Activated gamma-delta T cell treated with Interleukin-2 at 50 U/mL for 16 hours (primary cell): ENCODE results near the gene CYP2W1.
"Not testable (repeated sequence)": the region's sequence is repeated elsewhere in the genome, so short reads cannot be mapped to it uniquely, and the experiment has no call there.

ENCODE experiments used
- DNase-seq: peaks from one replicate; pipeline ENCODE4 v3.0.0-alpha.2; 2020

CYP2W1 gene

DNA sequence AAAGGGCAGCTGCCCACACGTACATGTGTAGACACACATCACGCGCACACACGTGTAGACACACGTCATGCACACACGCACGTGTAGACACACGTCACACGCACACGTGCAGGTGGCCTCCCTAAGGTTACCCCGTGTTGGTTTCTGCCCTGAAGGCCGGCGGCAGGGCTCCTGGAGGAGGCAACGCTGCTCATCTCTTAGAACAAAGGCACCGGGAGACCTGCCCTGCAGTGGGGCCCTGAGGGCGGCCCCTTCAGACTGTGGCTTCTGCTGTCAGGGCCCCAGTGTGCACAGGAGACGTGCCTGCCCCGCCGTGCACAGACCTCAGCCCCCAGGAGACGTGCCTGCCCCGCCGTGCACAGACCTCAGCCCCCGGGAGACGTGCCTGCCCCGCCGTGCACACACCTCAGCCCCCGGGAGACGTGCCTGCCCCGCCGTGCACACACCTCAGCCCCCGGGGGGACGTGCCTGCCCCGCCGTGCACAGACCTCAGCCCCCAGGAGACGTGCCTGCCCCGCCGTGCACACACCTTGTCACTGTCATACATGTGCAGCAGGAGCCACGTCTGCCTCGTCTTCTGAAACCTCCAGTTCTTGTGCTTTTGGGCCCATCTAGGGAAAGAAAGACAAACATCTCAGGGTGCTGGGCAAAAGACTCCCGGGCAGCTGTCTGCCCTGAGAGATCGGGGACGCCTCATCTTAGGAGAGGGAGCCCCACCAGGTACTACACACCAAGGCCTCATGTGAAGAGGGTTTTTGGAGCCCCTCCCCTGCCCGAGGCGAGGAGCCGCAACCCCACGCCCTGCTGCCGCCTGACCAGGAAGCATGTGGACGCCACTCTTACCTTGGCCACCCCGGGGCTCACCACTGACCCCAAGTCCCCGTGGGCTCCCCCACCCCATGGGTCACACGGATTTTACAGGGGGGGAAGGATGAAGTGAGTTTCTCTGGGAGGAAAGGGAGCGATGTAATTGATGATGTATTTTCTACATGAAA lies 17.3 kb downstream of the CYP2W1 start:
- no peak for DNase-seq

- not testable (repeated sequence) for DNase-seq
Measured at GRCh38 chr7:1001069-1001770, 18.2 kb downstream of the CYP2W1 start.

DNA sequence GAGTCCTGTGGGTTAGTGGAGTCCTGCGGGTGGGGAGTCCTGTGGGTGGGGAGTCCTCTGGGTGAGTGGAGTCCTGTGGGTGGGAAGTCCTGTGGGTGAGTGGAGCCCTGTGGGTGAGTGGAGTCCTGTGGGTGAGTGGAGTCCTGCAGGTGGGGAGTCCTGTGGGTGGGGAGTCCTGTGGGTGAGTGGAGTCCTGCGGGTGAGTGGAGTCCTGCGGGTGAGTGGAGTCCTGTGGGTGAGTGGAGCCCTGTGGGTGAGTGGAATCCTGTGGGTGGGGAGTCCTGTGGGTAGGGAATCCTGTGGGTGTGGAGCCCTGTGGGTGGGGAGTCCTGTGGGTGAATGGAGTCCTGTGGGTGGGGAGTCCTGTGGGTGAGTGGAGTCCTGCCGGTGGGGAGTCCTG lies 19.0 kb downstream of the CYP2W1 start:
- not testable (repeated sequence) for DNase-seq

- DNase-seq: not testable (repeated sequence)
Measured at GRCh38 chr7:1002445-1002844, 19.5 kb downstream of the CYP2W1 start.

DNA sequence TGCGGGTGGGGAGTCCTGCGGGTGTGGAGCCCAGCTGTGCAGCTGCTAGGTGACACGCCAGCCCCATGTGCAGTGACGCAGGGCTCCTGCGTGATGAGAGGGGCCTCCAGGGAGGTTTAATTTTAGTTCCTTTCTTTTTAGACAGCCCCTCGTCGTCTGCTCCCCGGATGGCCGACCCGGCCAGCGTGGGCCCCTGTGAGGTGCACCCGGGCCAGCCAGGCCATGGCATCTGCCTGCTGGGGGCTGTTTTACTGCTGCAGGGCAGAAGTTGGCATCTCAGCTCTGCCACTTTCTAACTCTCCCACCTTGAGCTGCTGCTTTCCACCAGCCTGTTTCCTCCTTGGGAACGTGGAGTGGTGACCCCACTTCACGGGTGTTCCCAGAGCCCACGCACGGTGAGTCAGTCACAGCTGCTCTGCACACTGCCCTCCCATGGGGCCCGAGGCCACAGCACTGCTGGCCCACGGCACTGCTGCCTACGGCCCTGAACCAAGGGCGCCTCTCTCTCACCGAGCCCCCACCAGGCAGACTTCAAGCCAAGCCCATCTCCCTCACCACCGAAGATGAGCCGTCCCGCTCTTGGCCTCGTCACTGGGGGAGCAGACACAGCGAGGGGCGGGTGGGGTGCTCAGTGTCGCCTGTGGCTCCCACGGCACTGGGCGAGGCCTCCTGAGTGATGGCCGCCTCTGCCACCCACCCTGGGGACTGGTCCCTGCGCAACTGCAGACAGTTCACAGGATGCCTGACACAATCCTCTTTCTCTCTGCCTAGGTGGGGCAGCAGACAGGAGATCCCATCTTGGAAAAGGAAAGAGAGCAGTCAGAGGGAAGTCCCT lies 21.3 kb downstream of the CYP2W1 start:
- no peak for DNase-seq

DNA sequence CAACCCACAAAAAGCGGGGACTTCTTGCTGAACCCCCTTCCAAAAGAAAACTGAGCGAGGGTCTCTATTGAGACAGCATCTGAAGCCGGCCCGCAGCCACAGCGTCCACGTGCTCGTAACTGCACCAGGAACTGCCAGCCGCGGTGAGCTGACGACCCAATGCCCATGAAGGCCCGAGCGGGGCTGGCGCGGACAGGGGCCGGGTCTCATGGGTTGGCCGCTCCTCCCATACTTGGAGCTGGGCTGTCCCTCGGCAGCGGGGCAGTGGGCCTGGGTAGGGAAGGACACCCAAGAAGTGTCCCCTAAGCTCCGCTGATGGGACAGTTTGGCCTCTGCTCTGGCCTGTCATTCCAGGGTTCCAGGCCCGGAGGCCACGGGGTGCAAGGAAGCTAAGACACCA lies 22.3 kb downstream of the CYP2W1 start:
- DNase-seq: no peak

DNA sequence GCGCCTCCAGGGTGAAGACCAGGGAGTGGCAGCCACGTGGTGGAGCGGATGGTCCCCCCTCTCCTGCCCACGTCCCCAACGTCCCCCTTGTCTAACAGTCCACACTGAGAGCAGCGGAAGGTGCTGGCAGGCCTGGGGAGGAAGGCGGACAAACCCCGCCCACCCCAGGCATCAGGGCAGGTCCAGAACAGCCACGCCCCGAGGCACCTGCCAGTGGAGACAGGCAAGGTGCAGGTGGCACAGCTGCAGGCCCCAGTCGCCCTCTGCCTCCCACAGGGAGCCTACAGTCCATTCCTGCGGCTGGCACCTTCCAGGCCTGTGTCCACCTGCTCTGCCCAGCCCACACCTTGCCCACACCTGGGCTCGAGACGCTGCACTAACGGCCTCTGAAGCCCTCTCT lies 24.9 kb downstream of the CYP2W1 start:
- DNase-seq: no peak

DNA sequence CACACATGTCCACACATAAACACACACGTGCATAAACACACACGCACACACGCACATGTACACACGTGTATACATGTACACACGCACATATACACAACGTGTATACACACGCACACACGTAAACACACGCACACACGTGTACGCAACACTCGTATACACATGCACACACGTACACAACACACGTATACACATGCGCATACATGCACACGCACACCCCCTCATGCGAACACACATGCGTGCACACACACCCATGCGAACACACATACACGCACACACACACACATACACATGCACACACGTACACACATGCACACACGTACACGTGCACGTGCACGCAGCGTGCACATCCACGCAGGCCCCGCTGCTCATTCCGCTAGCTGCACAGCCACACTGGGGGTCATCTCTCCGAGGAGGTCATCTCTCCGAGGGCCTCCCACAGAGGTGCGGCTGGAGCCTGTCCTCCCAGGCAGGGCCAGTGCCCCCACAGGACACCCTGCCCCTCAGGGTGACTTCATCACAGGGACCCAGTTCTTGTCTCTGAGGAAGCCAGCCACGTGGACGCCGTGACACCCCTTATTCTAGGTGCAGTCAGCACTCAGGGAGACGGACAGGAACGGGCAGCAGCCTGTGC lies 25.9 kb downstream of the CYP2W1 start:
- DNase-seq: no peak

DNA sequence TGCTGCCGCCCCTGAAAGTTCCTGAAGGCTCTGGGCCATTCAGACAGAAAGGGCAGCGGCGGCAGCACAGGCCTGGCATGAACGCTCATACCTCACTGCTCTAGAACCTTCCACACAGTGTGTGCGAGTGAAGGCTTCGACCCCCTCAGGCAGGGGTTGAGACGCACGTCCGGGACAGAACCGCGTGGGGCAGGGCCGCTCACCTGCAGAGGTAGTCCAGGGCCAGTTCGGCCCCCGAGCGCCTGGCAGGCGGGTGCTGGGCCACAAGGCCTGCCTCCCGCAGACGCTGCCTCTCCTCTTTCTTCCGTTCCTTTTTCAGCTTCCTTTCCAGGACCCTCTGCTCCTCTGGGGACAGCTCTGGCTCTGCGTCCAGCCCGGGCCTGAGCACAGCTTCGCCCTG lies 26.8 kb downstream of the CYP2W1 start:
- no peak for DNase-seq

DNA sequence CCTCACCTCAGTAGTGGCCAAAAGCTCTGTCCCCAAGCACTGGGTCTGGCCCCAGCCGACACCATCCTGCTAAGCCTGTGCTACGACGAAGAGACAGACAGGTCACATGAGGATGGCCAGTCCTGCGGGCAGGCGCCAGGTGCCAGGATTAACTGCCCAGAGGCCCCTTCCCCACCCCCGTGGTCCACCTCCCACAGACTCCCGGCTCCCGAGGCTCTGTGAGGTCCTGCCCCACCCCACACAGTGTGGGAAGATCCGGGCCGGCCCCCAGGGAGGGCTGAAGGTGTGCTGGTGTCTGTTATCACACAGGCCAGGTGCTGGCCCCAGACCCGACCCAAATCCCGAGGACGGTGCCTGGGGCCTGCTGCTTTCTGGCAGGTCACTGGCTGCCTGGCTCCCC lies 27.2 kb downstream of the CYP2W1 start:
- no peak for DNase-seq

DNA sequence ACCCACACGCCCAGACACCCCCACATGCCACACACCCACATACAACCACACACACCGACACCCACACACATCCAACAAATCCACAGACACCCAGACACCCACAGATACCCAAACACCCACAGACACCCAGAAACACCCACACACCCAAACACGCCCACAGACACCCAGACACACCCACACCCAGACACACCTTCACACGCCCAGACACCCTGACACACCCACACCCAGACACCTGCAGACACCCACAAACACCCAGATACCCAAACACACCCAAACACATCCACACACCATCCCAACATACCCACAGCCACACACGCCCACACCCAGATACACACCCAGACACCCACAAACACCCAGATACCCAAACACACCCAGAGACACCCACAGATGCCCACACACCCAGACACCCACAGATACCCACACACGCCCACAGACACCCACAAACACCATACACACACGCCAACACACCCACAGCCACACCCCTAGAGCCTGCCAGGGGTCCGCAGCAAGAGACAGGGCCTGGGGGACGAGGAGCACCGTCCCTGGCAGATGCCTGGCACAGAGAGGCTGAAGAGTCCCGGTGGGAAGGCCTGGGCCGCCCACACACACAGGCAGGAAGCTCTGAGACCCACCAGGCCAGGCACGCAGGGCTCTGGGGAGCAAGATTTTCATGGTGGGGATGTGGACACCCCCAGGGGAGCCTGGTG lies 28.5 kb downstream of the CYP2W1 start:
- DNase-seq: no peak

DNA sequence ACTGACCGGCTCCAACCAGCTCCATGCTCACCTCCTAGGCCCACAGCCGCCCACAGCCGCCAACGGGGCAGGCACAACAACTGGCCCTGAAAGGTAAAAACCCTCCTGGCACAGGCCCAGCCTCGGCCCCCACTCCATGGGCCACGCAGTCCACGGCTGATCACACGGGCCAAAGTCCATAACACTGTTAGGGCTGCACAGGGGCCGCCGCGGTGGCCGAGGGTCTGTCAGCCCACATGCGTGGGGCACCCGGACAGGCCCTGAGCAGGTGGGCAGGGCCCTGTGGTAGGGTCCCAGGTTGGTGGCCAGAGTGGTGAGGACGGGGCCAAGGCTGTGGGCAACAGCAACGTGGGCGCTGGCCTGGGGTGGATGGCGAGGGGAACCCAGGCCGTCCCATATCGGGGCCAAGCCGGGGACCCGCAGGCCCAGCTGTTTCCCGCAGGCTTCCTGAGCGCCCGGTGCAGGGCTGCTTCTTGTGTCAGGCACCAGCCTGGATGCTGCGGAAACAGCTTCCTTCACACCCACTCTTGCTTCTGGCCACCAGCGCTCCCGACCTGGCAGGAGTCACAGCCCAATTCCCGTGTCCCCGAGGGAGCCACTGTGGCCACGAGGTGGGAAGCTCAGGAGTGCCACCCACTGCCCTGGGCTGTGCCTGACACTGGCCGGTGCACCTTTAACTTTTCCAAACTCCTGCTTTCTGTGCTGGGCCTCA lies 29.2 kb downstream of the CYP2W1 start:
- DNase-seq: no peak

DNA sequence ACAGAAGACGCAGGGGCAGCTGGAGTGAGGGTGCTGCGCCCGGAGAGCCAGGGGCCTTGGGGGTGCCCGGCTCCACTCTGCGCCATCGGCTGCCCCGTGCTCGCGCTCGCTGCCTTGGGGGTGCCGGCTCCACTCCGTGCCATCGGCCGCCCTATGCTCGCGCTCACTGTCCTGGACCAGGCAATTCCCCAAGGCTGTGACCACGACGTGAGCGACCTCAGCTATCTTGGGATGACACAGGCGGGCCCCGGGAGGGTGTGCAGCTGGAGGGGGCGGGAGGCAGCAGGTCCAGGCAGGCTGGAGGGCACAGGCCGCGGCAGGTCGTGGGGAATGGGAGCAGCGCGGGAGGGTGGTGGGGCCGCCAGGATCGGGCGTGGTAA lies 29.7 kb downstream of the CYP2W1 start:
- DNase-seq: no peak

GRCh38 chr7:1013581-1013980 lies 30.6 kb downstream of the CYP2W1 start:
- DNase-seq: no peak

DNA sequence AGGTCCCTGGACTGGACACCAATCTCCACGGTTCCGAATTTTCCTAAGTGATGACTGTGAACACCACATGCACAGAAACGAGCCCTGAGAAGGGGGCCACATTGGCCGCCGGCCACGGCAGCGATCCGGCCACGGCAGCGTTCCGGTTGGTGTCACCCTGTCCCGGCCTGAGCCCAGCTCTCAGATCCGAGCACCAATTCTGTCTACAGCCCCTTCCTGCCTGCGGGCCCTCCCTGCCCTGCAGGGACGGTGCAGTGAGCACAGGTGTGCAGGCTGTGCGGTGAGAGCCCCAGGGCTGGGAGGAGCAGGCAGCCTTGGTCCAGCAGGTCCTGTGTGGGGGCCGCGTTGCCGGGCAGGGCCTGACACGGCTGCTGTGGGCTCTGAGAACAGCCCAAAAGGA lies 31.7 kb downstream of the CYP2W1 start:
- DNase-seq: no peak

- no peak for DNase-seq
Measured at GRCh38 chr7:1015196-1016121, 32.5 kb downstream of the CYP2W1 start.

DNA sequence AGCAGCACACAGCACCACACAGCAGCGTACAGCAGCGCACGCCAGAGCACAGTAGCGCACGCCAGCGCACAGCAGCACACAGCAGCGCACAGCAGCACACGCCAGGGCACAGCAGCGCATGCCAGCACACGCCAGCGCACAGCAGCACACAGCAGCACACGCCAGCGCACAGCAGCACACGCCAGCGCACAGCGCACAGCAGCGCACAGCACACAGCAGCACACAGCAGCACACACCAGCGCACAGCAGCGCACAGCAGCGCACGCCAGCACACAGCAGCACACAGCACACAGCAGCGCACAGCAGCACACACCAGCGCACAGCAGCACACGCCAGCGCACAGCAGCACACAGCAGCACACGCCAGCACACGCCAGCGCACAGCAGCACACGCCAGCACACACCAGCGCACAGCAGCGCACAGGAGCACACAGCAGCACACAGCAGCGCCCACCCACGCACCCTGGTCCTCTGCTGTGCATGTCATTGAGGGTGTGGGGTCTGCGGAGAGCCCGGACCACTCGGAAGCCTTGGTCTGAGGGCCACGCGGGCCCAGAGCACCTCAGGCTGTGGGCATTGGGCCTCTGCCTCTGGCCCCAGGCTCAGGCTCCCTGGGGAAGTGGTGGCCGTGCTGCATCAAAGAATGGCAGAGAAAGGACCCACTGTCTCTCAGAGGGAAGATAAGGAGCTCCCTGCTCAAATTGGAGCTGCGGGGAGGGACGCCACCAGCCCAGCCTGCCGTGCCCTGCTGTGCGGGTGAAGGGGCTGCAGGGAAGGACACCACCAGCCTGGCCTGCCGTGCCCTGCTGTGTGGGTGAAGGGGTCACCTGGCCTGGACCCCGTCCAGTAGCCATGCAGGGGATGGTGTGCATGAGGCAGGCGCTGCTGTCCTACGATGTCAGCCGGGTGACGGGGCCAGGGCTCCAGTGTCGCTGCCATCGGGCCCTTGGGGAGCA lies 33.9 kb downstream of the CYP2W1 start:
- no peak for DNase-seq

- DNase-seq: no peak
Measured at GRCh38 chr7:1017586-1018333, 34.8 kb downstream of the CYP2W1 start.
